ENCODE data around the gene DTNBP1. TPM values are rescaled to one million over a fixed set of nuclear protein-coding genes. Genes with fewer than 3 reads are reported as not detected.

The DTNBP1 gene
- total RNA-seq, 1 experiment from 2014 or later, result 13.5 TPM

DNA sequence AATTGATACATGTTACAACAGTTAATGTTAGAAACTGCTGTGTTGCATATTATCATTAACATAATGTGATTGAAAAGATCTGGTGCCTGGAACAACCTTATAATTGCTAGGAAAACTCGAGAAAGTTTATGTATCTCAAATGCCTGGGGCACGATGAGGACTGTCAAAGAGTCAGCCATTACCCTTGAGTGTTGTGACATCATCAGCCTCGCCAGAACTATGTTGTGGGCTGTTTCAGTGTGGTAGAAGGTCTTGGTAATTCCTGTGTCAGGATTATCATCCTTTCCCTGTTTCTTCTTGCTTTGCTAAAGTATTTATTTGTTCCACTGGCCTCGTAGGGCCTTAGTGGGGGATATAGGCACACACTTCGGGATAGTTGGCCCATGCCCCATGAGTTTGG lies 185.1 kb downstream of the DTNBP1 start:
- no peaks in the 10 kb centered on the region for H3K9me3 Mint-ChIP-seq (ENCODE audit: unreplicated experiment)
- ChIA-PET POLR2A (interaction anchor here (1.1 kb wide), 1 partner anchor 16 kb away, joined by 3 read pairs; no protein-coding TSS in a partner anchor), CTCF (interaction anchor here (0.5 to 0.6 kb wide), 2 partner anchors 58 to 617 kb away, joined by 3 read pairs; no protein-coding TSS in a partner anchor)
- H3K27me3 Mint-ChIP-seq (ENCODE audit: insufficient read depth, unreplicated experiment), result no peaks in the 10 kb centered on the region
- H3K27ac Mint-ChIP-seq (ENCODE audit: low read depth, unreplicated experiment), result no peak overlapping the region
- no peak overlapping the region for H3K4me3 Mint-ChIP-seq (ENCODE audit: unreplicated experiment)
- no TSS peak for BruUV-seq (replicated peaks)
- H3K4me1 Mint-ChIP-seq (ENCODE audit: insufficient read depth, unreplicated experiment), result peaks cover 31% of the 10 kb centered on the region
- TF ChIP-seq, protein P1, sequence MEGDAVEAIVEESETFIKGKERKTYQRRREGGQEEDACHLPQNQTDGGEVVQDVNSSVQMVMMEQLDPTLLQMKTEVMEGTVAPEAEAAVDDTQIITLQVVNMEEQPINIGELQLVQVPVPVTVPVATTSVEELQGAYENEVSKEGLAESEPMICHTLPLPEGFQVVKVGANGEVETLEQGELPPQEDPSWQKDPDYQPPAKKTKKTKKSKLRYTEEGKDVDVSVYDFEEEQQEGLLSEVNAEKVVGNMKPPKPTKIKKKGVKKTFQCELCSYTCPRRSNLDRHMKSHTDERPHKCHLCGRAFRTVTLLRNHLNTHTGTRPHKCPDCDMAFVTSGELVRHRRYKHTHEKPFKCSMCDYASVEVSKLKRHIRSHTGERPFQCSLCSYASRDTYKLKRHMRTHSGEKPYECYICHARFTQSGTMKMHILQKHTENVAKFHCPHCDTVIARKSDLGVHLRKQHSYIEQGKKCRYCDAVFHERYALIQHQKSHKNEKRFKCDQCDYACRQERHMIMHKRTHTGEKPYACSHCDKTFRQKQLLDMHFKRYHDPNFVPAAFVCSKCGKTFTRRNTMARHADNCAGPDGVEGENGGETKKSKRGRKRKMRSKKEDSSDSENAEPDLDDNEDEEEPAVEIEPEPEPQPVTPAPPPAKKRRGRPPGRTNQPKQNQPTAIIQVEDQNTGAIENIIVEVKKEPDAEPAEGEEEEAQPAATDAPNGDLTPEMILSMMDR (IDR thresholded peaks at IDR 0.05; ENCODE audit: unreplicated experiment), result no peak
- H3K36me3 Mint-ChIP-seq (ENCODE audit: insufficient read depth, unreplicated experiment), result peaks cover 29% of the 10 kb centered on the region
- DNase-seq (ENCODE audit: unreplicated experiment), result no peak
- intact Hi-C loops (cut with micrococcal nuclease), result no loop called here

DNA sequence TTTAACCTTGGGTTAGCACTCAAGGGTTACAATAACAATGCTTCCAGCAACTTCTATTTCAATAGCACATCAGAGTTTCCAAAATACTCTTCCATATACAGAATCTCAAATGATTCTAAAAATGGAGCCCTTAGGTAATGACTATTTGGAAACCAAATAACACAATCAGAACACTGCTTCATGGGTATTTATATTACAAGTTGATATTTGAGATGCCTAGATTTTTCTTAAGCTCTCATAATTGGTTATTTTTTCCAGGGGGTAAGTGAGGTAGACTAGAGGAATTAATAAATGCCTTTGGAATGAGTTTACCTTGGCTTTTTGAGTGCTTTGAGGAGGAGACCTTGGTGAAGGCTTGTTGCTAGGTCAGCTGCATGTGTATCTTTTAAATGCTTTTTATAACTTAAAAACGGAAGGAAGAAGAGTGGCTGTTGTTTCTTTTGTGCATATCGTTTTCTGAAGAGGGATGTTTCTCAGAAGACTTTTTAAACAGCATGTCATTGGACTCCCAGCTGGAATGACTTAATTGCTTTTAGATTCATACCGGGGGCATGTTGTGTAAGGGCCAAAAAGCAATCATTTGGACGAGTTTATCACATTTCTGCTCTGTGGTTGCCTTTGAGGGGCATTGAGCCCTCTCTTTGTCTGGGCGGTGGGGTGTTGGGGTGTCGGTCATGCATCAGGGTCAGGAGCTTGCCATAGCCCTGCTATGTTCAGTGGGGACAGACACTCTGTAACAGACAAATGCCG lies 186.0 kb downstream of the DTNBP1 start:
- Mint-ChIP-seq H3K4me1 (ENCODE audit: insufficient read depth, unreplicated experiment) (peaks cover 28% of the 10 kb centered on the region), H3K27me3 (ENCODE audit: insufficient read depth, unreplicated experiment) (no peaks in the 10 kb centered on the region), H3K36me3 (ENCODE audit: insufficient read depth, unreplicated experiment) (peaks cover 31% of the 10 kb centered on the region), H3K27ac (ENCODE audit: low read depth, unreplicated experiment) (no peak overlapping the region), H3K4me3 (ENCODE audit: unreplicated experiment) (no peak overlapping the region), H3K9me3 (ENCODE audit: unreplicated experiment) (no peaks in the 10 kb centered on the region)
- ChIA-PET CTCF (interaction anchor here (0.6 to 0.9 kb wide), 9 partner anchors 9 to 1265 kb away, joined by 3 to 4 read pairs (median 3); no protein-coding TSS in a partner anchor), POLR2A (interaction anchor here (0.7 to 1.1 kb wide), 2 partner anchors 15 to 1286 kb away, joined by 3 read pairs; no protein-coding TSS in a partner anchor)
- TF ChIP-seq, protein P1 (IDR thresholded peaks at IDR 0.05; ENCODE audit: unreplicated experiment), result no peak
- BruUV-seq (replicated peaks), result no TSS peak
- intact Hi-C loops (cut with micrococcal nuclease), result no loop called here
- DNase-seq (ENCODE audit: unreplicated experiment), result no peak

DNA sequence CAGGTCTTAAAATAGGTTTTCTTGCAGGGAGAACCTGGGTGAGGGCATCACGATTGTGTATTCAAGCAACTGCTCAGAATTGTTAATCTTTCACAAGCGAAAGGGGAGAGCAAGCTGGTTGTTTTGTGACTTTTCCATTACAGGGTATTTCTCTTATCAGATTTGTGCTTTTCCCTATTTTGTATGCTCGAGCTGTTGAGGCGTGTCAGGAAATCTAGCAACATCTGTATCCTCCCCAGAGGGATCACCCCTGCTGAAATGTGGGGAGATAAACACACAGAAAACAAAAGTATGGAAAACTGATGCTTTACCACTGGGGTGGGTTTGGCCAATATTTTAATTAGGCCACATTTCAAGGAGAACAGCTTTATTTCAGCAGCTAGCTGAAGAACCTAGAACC lies 187.0 kb downstream of the DTNBP1 start:
- Mint-ChIP-seq H3K4me1 (ENCODE audit: insufficient read depth, unreplicated experiment) (peaks cover 22% of the 10 kb centered on the region), H3K27me3 (ENCODE audit: insufficient read depth, unreplicated experiment) (no peaks in the 10 kb centered on the region), H3K27ac (ENCODE audit: low read depth, unreplicated experiment) (no peak overlapping the region), H3K36me3 (ENCODE audit: insufficient read depth, unreplicated experiment) (peaks cover 31% of the 10 kb centered on the region), H3K9me3 (ENCODE audit: unreplicated experiment) (no peaks in the 10 kb centered on the region), H3K4me3 (ENCODE audit: unreplicated experiment) (no peak overlapping the region)
- DNase-seq (ENCODE audit: unreplicated experiment), result no peak
- ChIA-PET POLR2A (no interaction called here), CTCF (interaction anchor here (0.6 to 1.3 kb wide), 3 partner anchors 11 to 130 kb away, joined by 3 to 7 read pairs (median 6); no protein-coding TSS in a partner anchor)
- TF ChIP-seq, protein P1 (IDR thresholded peaks at IDR 0.05; ENCODE audit: unreplicated experiment), result no peak
- no TSS peak for BruUV-seq (replicated peaks)
- intact Hi-C loops (cut with micrococcal nuclease), result no loop called here

DNA sequence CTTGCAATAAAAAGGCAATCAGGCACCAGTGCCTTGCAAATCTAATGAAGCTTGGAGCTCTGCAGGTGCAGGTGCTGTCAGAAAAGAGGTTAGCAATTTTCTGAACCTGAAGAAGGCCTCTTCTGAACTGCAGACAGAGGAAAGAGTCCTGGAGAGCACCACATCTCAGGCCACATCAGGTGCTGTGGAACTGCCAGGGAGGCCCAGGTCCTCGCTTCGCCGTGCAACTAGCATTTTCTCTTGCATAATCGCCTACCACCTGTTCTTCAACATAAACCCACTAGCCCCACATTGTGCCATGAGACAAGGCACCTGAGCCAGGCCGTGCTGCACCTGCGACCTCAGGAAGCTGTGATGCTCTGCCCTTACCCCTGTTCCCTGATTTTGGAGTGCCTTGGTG lies 187.6 kb downstream of the DTNBP1 start:
- peaks cover 31% of the 10 kb centered on the region for H3K36me3 Mint-ChIP-seq (ENCODE audit: insufficient read depth, unreplicated experiment)
- no peak overlapping the region for H3K4me3 Mint-ChIP-seq (ENCODE audit: unreplicated experiment)
- peaks cover 21% of the 10 kb centered on the region for H3K4me1 Mint-ChIP-seq (ENCODE audit: insufficient read depth, unreplicated experiment)
- POLR2A ChIA-PET, result no interaction called here
- no peak for DNase-seq (ENCODE audit: unreplicated experiment)
- no peaks in the 10 kb centered on the region for H3K9me3 Mint-ChIP-seq (ENCODE audit: unreplicated experiment)
- no peak overlapping the region for H3K27ac Mint-ChIP-seq (ENCODE audit: low read depth, unreplicated experiment)
- intact Hi-C loops (cut with micrococcal nuclease), result no loop called here
- H3K27me3 Mint-ChIP-seq (ENCODE audit: insufficient read depth, unreplicated experiment), result no peaks in the 10 kb centered on the region
- TF ChIP-seq, protein P1 (IDR thresholded peaks at IDR 0.05; ENCODE audit: unreplicated experiment), result no peak
- CTCF ChIA-PET, result interaction anchor here (0.6 to 1.3 kb wide), 3 partner anchors 14 to 129 kb away, joined by 3 to 6 read pairs (median 3); no protein-coding TSS in a partner anchor
- BruUV-seq (replicated peaks), result no TSS peak
